ENCODE data around the gene ZNF260. TPM values are rescaled to one million over a fixed set of nuclear protein-coding genes. Genes with fewer than 3 reads are reported as not detected.

Gene ZNF260
- total and polyA plus RNA-seq, 2 of the 13 experiments (the other 11 are each of a cell fraction or from before 2014, with no cell fraction given), result 2.8 to 10.5 TPM

- no peak for TF ChIP-seq ZNF12 (CRISPR knock-in tag; IDR thresholded peaks at IDR 0.05)
- TF ChIP-seq FOXK1 (CRISPR knock-in tag; IDR thresholded peaks at IDR 0.05; ENCODE audit: borderline replicate concordance, low read depth), result peak; percentile 95
- peak; percentile 41 for TF ChIP-seq ZNF556 (CRISPR knock-in tag; IDR thresholded peaks at IDR 0.05; ENCODE audit: borderline replicate concordance)
- TF ChIP-seq MED13 (CRISPR knock-in tag; IDR thresholded peaks at IDR 0.05), result no peak
- TF ChIP-seq PHF20 (CRISPR knock-in tag; IDR thresholded peaks at IDR 0.05), result peak; percentile 88
- no peak for TF ChIP-seq ZBTB14 (CRISPR knock-in tag; IDR thresholded peaks at IDR 0.05)
- TF ChIP-seq KAT8 (CRISPR knock-in tag; IDR thresholded peaks at IDR 0.05), result peak; percentile 91
- peak; percentile 84; the same call in 1 of the 2 replicates for TF ChIP-seq HMGXB3 (CRISPR knock-in tag; IDR thresholded peaks at IDR 0.05; ENCODE audit: borderline replicate concordance)
- peak; percentile 83 for TF ChIP-seq SMAD3 (CRISPR knock-in tag; IDR thresholded peaks at IDR 0.05)
- TF ChIP-seq ZNF280B (CRISPR knock-in tag; IDR thresholded peaks at IDR 0.05; ENCODE audit: borderline replicate concordance), result no peak; the same call in 1 of the 2 replicates
- TF ChIP-seq PREB (CRISPR knock-in tag; IDR thresholded peaks at IDR 0.05), result no peak
- no peak for TF ChIP-seq KLF9 (CRISPR knock-in tag; IDR thresholded peaks at IDR 0.05; ENCODE audit: low read depth)
- TF ChIP-seq ASH2L (IDR thresholded peaks at IDR 0.05; ENCODE audit: insufficient read length, low read depth, low read length), result peak; percentile 90
- peak; percentile 89 to 93 for TF ChIP-seq POLR2A (IDR thresholded peaks at IDR 0.05; ENCODE audit: insufficient read depth in 1 of 2, low read depth in 2 of 2, low read length in 2 of 2)
- TF ChIP-seq ZNF563 (CRISPR knock-in tag; IDR thresholded peaks at IDR 0.05), result no peak
- no peak for TF ChIP-seq MLXIP (CRISPR knock-in tag; IDR thresholded peaks at IDR 0.05; ENCODE audit: borderline replicate concordance)
These were observed 45.2 kb upstream of the ZNF260 start, which contains the start of gene ZNF529 (continued) for GRCh38 chr19:36573020-36573894.

All from HepG2 (cell line).